DND-41 (cell line): ENCODE measurements around the gene MSRB3.

Source experiments
- EZH2 ChIP-seq: IDR thresholded peaks from 3 replicates; pipeline ENCODE4 v1.6.1; 2012; ENCODE audit warnings: borderline replicate concordance, low read depth, mild to moderate bottlenecking, moderate library complexity, low read length, inconsistent platforms; ENCODE audit not compliant: severe bottlenecking
- TF ChIP-seq, protein P1 (sequence below): IDR thresholded peaks from 2 replicates; pipeline ENCODE4 v1.5.1; 2012; ENCODE audit warnings: borderline replicate concordance, low read length, moderate library complexity, mild to moderate bottlenecking; ENCODE audit not compliant: poor library complexity, severe bottlenecking; ENCODE audit errors: extremely low read depth

GRCh38 chr12:65269603-65270002, 8.9 kb upstream of the MSRB3 start:
- TF ChIP-seq, protein P1, sequence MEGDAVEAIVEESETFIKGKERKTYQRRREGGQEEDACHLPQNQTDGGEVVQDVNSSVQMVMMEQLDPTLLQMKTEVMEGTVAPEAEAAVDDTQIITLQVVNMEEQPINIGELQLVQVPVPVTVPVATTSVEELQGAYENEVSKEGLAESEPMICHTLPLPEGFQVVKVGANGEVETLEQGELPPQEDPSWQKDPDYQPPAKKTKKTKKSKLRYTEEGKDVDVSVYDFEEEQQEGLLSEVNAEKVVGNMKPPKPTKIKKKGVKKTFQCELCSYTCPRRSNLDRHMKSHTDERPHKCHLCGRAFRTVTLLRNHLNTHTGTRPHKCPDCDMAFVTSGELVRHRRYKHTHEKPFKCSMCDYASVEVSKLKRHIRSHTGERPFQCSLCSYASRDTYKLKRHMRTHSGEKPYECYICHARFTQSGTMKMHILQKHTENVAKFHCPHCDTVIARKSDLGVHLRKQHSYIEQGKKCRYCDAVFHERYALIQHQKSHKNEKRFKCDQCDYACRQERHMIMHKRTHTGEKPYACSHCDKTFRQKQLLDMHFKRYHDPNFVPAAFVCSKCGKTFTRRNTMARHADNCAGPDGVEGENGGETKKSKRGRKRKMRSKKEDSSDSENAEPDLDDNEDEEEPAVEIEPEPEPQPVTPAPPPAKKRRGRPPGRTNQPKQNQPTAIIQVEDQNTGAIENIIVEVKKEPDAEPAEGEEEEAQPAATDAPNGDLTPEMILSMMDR: no peak
- TF ChIP-seq EZH2: no peak
